Retinal pigment epithelial cell (primary cell): ENCODE results near the gene TRIO.

ENCODE experiments used
- DNase-seq: peaks from one replicate; pipeline ENCODE4 v3.0.0-alpha.2; 2010; ENCODE audit warnings: low read depth
- H3K4me3 ChIP-seq: 2 replicates; pipeline ENCODE4 v1.5.1; 2011; ENCODE audit warnings: mild to moderate bottlenecking, low read length, control low read depth, moderate library complexity
- CTCF ChIP-seq: conservative IDR thresholded peaks from 2 replicates; pipeline ENCODE4 v1.5.1; 2011; ENCODE audit warnings: low read depth, low read length, control low read depth, inconsistent platforms

The TRIO gene

GRCh38 chr5:14525397-14525796 is 382.3 kb downstream of the TRIO start:
- no peak overlapping the region for H3K4me3 ChIP-seq
- DNase-seq: no peak
- no peak for TF ChIP-seq CTCF

- DNase-seq: no peak
- TF ChIP-seq CTCF: no peak
- no peak overlapping the region for H3K4me3 ChIP-seq
These were observed 383.4 kb downstream of the TRIO start for GRCh38 chr5:14526493-14526892.

DNA sequence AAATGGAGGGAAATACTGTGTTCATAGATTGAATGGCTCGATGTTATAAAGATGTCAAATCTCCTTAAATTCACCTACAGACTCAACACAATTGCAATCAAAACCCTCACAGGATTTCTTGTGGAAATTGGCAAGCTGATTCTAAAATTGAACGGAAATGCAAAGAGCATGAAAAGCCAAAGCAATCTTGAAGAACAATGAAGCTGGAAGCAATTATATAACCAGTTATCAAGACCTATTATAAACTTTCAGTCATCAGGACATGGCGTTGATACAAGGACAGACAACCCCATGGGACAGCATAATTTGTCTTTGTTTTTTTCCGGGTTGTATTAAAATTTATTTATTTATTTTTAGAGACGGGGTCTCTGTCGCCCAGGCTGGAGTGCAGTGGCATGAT is 385.0 kb downstream of the TRIO start:
- no peak for TF ChIP-seq CTCF
- DNase-seq: no peak
- no peak overlapping the region for H3K4me3 ChIP-seq

DNA sequence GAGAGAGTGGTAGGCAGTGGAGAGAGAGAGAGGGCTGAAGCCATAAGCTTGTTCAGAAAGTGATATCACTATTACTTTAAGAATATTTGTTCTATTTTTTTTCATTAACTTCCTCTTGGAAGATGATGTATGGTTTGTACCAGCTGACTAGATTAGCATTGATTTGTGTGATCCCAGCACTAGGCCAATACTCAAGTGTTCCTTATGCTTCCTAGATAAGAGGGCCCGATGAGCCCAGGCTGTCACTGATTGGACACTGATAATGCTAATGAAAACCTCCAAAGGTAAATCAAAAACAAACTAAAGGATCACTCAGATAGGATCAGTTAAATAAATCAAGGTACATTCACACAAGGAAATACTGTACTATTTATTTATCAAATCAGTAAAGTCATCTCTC is 385.8 kb downstream of the TRIO start:
- DNase-seq: no peak
- H3K4me3 ChIP-seq: no peak overlapping the region
- no peak for TF ChIP-seq CTCF

GRCh38 chr5:14531668-14532067 is 388.5 kb downstream of the TRIO start:
- no peak overlapping the region for H3K4me3 ChIP-seq
- DNase-seq: no peak
- TF ChIP-seq CTCF: no peak

GRCh38 chr5:14532180-14532579 is 389.0 kb downstream of the TRIO start:
- DNase-seq: no peak
- H3K4me3 ChIP-seq: no peak overlapping the region
- no peak for TF ChIP-seq CTCF

DNA sequence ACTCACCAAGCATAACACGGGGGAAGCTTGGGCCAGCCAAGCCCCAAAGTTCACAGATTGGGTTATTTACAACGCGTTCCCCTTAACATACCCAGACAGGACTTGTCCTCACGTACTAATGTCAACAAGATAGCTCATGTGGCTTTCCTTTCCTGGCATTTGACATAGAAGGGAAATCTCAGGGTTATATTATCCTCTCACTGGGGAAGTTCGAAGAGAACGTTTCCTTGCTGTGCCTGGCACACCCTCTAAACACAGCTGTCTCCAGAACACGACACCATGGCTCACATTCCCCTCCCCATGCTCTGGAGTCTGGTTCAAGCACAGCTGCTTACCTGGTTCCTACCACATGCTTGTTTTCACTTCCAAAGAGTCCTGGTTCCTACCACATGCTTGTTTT is 391.6 kb downstream of the TRIO start:
- no peak for TF ChIP-seq CTCF
- no peak for DNase-seq
- no peak overlapping the region for H3K4me3 ChIP-seq
